ENCODE measurements around the gene APOC4. TPM values are rescaled to one million over a fixed set of nuclear protein-coding genes. Genes with fewer than 3 reads are reported as not detected.
"Not testable (repeated sequence)": the region's sequence is repeated elsewhere in the genome, so short reads cannot be mapped to it uniquely, and the experiment has no call there.

APOC4 gene
- total RNA-seq, 3 donors from 2014 or later, result not detected

- peak overlapping the region; percentile 55 to 87 for H3K27ac ChIP-seq
- H3K27me3 ChIP-seq, result no peaks in the 10 kb centered on the region
- H3K36me3 ChIP-seq, result no peaks in the 10 kb centered on the region
- H3K4me3 ChIP-seq, result no peak overlapping the region
- peak in 1 of 2 donors; percentile 75 for DNase-seq (ENCODE audit: low spot score in 2 of 2)
- no peaks in the 10 kb centered on the region for H3K4me1 ChIP-seq
- H3K9me3 ChIP-seq, result no peaks in the 10 kb centered on the region
- intact Hi-C loops (cut with DNase I; ENCODE audit: low total_unique reads), result no loop called here
- TF ChIP-seq CTCF (IDR thresholded peaks at IDR 0.05) (no peak), POLR2AphosphoS5 (IDR thresholded peaks at IDR 0.05) (peak in 2 of 3 donors; percentile 64 to 93), POLR2A (IDR thresholded peaks at IDR 0.05) (no peak)
Observed at GRCh38 chr19:44925114-44925891, 16.7 kb upstream of the APOC4 start.

- H3K36me3 ChIP-seq; H3K4me1 ChIP-seq; DNase-seq (ENCODE audit: low spot score in 2 of 2); H3K27me3 ChIP-seq; H3K9me3 ChIP-seq; intact Hi-C loops (cut with DNase I; ENCODE audit: low total_unique reads): not testable (repeated sequence)
- peak overlapping the region in 1 of 2 donors; percentile 87 for H3K27ac ChIP-seq
- peak overlapping the region in 1 of 3 donors; percentile 58 for H3K4me3 ChIP-seq
Observed at GRCh38 chr19:44926245-44927077, 15.6 kb upstream of the APOC4 start.

- Histone ChIP-seq H3K9me3 (no peaks in the 10 kb centered on the region), H3K27ac (peak overlapping the region in 1 of 2 donors; percentile 87), H3K27me3 (no peaks in the 10 kb centered on the region), H3K4me1 (no peaks in the 10 kb centered on the region), H3K4me3 (no peak overlapping the region), H3K36me3 (no peaks in the 10 kb centered on the region)
- intact Hi-C loops (cut with DNase I; ENCODE audit: low total_unique reads), result no loop called here
- TF ChIP-seq POLR2AphosphoS5 (IDR thresholded peaks at IDR 0.05) (no peak), CTCF (IDR thresholded peaks at IDR 0.05) (no peak), POLR2A (IDR thresholded peaks at IDR 0.05) (no peak)
- DNase-seq (ENCODE audit: low spot score in 2 of 2), result no peak
Observed at GRCh38 chr19:44927746-44928145, 14.3 kb upstream of the APOC4 start.

GRCh38 chr19:44930088-44930487, 11.9 kb upstream of the APOC4 start:
- TF ChIP-seq CTCF (IDR thresholded peaks at IDR 0.05) (no peak), POLR2A (IDR thresholded peaks at IDR 0.05) (no peak), POLR2AphosphoS5 (IDR thresholded peaks at IDR 0.05) (no peak)
- Histone ChIP-seq H3K4me1 (no peaks in the 10 kb centered on the region), H3K27me3 (no peaks in the 10 kb centered on the region), H3K4me3 (no peak overlapping the region), H3K9me3 (no peaks in the 10 kb centered on the region), H3K27ac (no peak overlapping the region), H3K36me3 (no peaks in the 10 kb centered on the region)
- no peak for DNase-seq (ENCODE audit: low spot score in 2 of 2)
- intact Hi-C loops (cut with DNase I; ENCODE audit: low total_unique reads), result no loop called here

- intact Hi-C loops (cut with DNase I; ENCODE audit: low total_unique reads), result no loop called here
- no peaks in the 10 kb centered on the region for H3K36me3 ChIP-seq
- H3K27ac ChIP-seq, result no peak overlapping the region
- no peaks in the 10 kb centered on the region for H3K4me1 ChIP-seq
- TF ChIP-seq CTCF (IDR thresholded peaks at IDR 0.05) (no peak), POLR2AphosphoS5 (IDR thresholded peaks at IDR 0.05) (no peak), POLR2A (IDR thresholded peaks at IDR 0.05) (no peak)
- H3K9me3 ChIP-seq, result no peaks in the 10 kb centered on the region
- H3K4me3 ChIP-seq, result no peak overlapping the region
- H3K27me3 ChIP-seq, result no peaks in the 10 kb centered on the region
- no peak for DNase-seq (ENCODE audit: low spot score in 2 of 2)
Observed at GRCh38 chr19:44931541-44931940, 10.5 kb upstream of the APOC4 start.
